ENCODE results near the gene MSRB3. TPM values are rescaled to one million over a fixed set of nuclear protein-coding genes. Genes with fewer than 3 reads are reported as not detected.

MSRB3 gene
- total and polyA plus RNA-seq, 2 donors (not counting 1 experiment from before 2014, with no cell fraction given), result 46.9 to 105 TPM

DNA sequence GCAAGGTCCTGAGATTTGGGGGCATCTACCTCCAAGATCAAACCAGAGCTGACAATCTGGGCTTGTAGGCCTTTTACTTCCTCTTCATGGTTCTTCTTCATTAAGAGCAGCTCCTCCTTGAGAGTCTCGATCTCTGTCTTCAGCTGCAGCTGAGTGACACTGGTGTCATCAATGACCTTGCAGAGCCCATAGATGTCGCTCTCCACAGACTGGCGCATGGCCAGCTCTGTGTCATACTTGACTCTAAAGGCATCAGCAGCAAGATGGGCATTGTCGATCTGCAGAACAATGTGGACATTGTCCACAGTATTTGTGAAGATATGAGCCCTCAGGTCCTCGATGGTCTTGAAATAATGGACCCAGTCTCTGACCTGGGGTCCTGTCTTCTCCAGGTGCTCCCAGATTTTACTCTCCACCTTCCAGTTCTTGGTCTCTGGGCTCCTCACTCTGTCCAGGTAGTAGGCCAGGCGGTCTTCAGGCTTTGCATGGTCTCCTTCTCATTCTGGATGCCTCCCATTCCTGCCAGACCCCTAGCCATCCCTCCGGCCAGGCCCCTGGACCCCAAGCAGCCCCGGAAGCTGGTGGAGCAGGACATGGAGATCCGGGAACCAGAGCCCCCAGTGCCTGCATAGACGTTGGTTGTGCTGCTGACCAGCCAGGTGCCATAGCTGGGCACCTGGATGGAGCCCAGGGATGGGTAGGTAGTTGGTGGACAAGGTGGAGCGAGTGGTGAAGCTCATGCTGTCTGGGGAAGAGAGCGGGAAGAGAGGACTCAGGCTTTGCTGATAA, 141.0 kb downstream of the MSRB3 start:
- Histone ChIP-seq H3K36me3 (ENCODE audit: control insufficient read depth, insufficient read depth, low read length) (peaks cover 1% of the 10 kb centered on the region), H3K4me2 (ENCODE audit: extremely low read depth, insufficient read depth, low read length) (no peak overlapping the region), H3K27ac (ENCODE audit: insufficient read depth, low read length) (no peak overlapping the region), H4K20me1 (ENCODE audit: control insufficient read depth, extremely low read depth, insufficient read depth, low read length) (no peaks in the 10 kb centered on the region), H3K4me1 (ENCODE audit: control insufficient read depth, extremely low read depth, insufficient read depth, low read length) (no peaks in the 10 kb centered on the region), H3K9ac (ENCODE audit: insufficient read depth, low read length) (no peak overlapping the region), H3K79me2 (ENCODE audit: control insufficient read depth, insufficient read depth, low read length) (no peaks in the 10 kb centered on the region), H3K9me3 (ENCODE audit: control insufficient read depth, insufficient read depth, low read depth, low read length) (no peaks in the 10 kb centered on the region), H3K27me3 (ENCODE audit: control insufficient read depth, insufficient read depth, low read length) (no peaks in the 10 kb centered on the region), H2AFZ (ENCODE audit: low read length) (no peak overlapping the region), H3K4me3 (replicated peaks in 1 of 4; ENCODE audit: control extremely low read depth in 1 of 4, insufficient read depth in 1 of 4, low read depth in 3 of 4, low read length in 4 of 4) (no peak overlapping the region)
- DNase-seq (ENCODE audit: low read depth in 2 of 2), result no peak
- TF ChIP-seq EZH2 (IDR thresholded peaks at IDR 0.05; ENCODE audit: low read length, missing control alignments), result no peak
- TF ChIP-seq, protein P1, sequence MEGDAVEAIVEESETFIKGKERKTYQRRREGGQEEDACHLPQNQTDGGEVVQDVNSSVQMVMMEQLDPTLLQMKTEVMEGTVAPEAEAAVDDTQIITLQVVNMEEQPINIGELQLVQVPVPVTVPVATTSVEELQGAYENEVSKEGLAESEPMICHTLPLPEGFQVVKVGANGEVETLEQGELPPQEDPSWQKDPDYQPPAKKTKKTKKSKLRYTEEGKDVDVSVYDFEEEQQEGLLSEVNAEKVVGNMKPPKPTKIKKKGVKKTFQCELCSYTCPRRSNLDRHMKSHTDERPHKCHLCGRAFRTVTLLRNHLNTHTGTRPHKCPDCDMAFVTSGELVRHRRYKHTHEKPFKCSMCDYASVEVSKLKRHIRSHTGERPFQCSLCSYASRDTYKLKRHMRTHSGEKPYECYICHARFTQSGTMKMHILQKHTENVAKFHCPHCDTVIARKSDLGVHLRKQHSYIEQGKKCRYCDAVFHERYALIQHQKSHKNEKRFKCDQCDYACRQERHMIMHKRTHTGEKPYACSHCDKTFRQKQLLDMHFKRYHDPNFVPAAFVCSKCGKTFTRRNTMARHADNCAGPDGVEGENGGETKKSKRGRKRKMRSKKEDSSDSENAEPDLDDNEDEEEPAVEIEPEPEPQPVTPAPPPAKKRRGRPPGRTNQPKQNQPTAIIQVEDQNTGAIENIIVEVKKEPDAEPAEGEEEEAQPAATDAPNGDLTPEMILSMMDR (conservative IDR thresholded peaks at IDR 0.05 in 1 of 2, IDR thresholded peaks at IDR 0.05 in 1 of 2; ENCODE audit: low read depth in 1 of 2, low read length in 2 of 2), result no peak

DNA sequence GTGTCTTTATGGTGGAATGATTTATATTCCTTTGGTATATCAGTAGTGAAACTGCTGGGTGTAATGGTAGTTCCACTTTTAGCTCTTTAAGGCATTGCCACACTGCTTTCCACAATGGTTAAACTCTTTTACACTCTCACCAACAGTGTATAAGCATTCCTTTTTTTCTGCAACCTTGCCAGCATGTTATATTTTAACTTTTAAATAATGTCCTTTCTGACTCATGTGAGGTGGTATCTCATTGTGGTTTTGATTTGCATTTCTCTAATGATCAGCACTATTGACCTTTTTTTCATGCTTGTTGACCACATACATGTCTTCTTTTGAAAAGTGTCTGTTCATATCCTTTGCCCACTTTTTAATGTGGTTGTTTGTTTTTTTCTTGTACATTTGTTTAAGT, 142.5 kb downstream of the MSRB3 start:
- Histone ChIP-seq H3K79me2 (ENCODE audit: control insufficient read depth, insufficient read depth, low read length) (no peaks in the 10 kb centered on the region), H2AFZ (ENCODE audit: low read length) (no peak overlapping the region), H3K27ac (ENCODE audit: insufficient read depth, low read length) (no peak overlapping the region), H3K4me1 (ENCODE audit: control insufficient read depth, extremely low read depth, insufficient read depth, low read length) (no peaks in the 10 kb centered on the region), H3K4me3 (replicated peaks in 1 of 4; ENCODE audit: control extremely low read depth in 1 of 4, insufficient read depth in 1 of 4, low read depth in 3 of 4, low read length in 4 of 4) (no peak overlapping the region), H3K27me3 (ENCODE audit: control insufficient read depth, insufficient read depth, low read length) (no peaks in the 10 kb centered on the region), H3K4me2 (ENCODE audit: extremely low read depth, insufficient read depth, low read length) (no peak overlapping the region), H3K9me3 (ENCODE audit: control insufficient read depth, insufficient read depth, low read depth, low read length) (no peaks in the 10 kb centered on the region), H3K36me3 (ENCODE audit: control insufficient read depth, insufficient read depth, low read length) (peaks cover 1% of the 10 kb centered on the region), H4K20me1 (ENCODE audit: control insufficient read depth, extremely low read depth, insufficient read depth, low read length) (no peaks in the 10 kb centered on the region), H3K9ac (ENCODE audit: insufficient read depth, low read length) (no peak overlapping the region)
- peak in 1 of 2 donors; percentile 38 for DNase-seq (ENCODE audit: low read depth in 2 of 2)
- TF ChIP-seq, protein P1 (conservative IDR thresholded peaks at IDR 0.05 in 1 of 2, IDR thresholded peaks at IDR 0.05 in 1 of 2; ENCODE audit: low read depth in 1 of 2, low read length in 2 of 2), result no peak
- no peak for TF ChIP-seq EZH2 (IDR thresholded peaks at IDR 0.05; ENCODE audit: low read length, missing control alignments)

DNA sequence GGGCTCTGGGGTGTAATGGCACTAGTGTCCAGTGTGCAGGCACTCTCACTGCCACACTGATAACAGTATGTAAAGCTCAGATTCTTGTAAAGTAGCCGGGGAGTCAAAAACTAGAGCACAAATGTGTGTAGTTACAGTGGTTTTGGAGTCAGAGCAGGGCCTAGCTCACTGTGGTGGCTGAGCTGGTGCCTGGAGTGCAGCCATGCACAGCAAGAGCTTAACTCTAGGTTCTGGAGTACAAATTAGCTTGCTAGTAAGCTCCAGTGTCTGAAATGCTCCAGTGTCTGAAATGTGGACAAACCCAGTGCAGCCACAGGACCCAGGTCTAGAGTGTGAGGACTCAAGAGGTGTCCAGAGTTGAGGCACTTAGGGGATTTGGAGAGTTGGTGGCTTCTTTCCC, 149.2 kb downstream of the MSRB3 start:
- Histone ChIP-seq H3K27ac (ENCODE audit: insufficient read depth, low read length) (no peak overlapping the region), H3K4me1 (ENCODE audit: control insufficient read depth, extremely low read depth, insufficient read depth, low read length) (peaks cover 17% of the 10 kb centered on the region), H2AFZ (ENCODE audit: low read length) (no peak overlapping the region), H3K4me3 (replicated peaks in 1 of 4; ENCODE audit: control extremely low read depth in 1 of 4, insufficient read depth in 1 of 4, low read depth in 3 of 4, low read length in 4 of 4) (no peak overlapping the region), H3K9ac (ENCODE audit: insufficient read depth, low read length) (no peak overlapping the region), H3K27me3 (ENCODE audit: control insufficient read depth, insufficient read depth, low read length) (no peaks in the 10 kb centered on the region), H3K9me3 (ENCODE audit: control insufficient read depth, insufficient read depth, low read depth, low read length) (no peaks in the 10 kb centered on the region), H3K79me2 (ENCODE audit: control insufficient read depth, insufficient read depth, low read length) (no peaks in the 10 kb centered on the region), H3K36me3 (ENCODE audit: control insufficient read depth, insufficient read depth, low read length) (no peaks in the 10 kb centered on the region), H3K4me2 (ENCODE audit: extremely low read depth, insufficient read depth, low read length) (no peak overlapping the region), H4K20me1 (ENCODE audit: control insufficient read depth, extremely low read depth, insufficient read depth, low read length) (no peaks in the 10 kb centered on the region)
- no peak for TF ChIP-seq EZH2 (IDR thresholded peaks at IDR 0.05; ENCODE audit: low read length, missing control alignments)
- TF ChIP-seq, protein P1 (conservative IDR thresholded peaks at IDR 0.05 in 1 of 2, IDR thresholded peaks at IDR 0.05 in 1 of 2; ENCODE audit: low read depth in 1 of 2, low read length in 2 of 2), result no peak
- no peak for DNase-seq (ENCODE audit: low read depth in 2 of 2)
